Colonic mucosa (tissue), 4 donors: ENCODE measurements around the gene SETD1A. TPM values are rescaled to one million over a fixed set of nuclear protein-coding genes. Genes with fewer than 3 reads are reported as not detected.

Experiments
- DNase-seq: peaks from one replicate; pipeline ENCODE4 v3.0.0-alpha.2; 2020
- H3K27ac ChIP-seq: fragments of 200-600 bp; one replicate; pipeline ENCODE4 v1.8.0; 2021
- H3K27me3 ChIP-seq: fragments of 200-600 bp; one replicate; pipeline ENCODE4 v1.8.0; 2021
- H3K36me3 ChIP-seq: fragments of 200-600 bp; one replicate; pipeline ENCODE4 v1.8.0; 2021
- H3K4me1 ChIP-seq: fragments of 200-600 bp; one replicate; pipeline ENCODE4 v1.8.0; 2021; ENCODE audit warnings: mild to moderate bottlenecking
- H3K4me3 ChIP-seq: fragments of 200-600 bp; one replicate; pipeline ENCODE4 v1.8.0; 2021
- H3K9ac ChIP-seq, 2 donors: one replicate each; pipeline ENCODE4 v1.7.0; 2013; ENCODE audit warnings: control low read depth in 2 of 2, low read depth in 2 of 2, low read length in 2 of 2
- H3K9me3 ChIP-seq: fragments of 200-600 bp; one replicate; pipeline ENCODE4 v1.8.0; 2021
- CTCF ChIP-seq: fragments of 200-600 bp; IDR thresholded peaks from one replicate; pipeline ENCODE4 v1.8.0; 2022; ENCODE audit warnings: antibody characterized with exemption, mild to moderate bottlenecking
- intact Hi-C: fragments of 100-400 bp; cut with DNase I; formaldehyde crosslinking; loops from one replicate; pipeline ENCODE4 v1.14.1; 2022
- total RNA-seq, 2 donors: library from RNA; stranded (reverse); fragmentation: NEBNext Ultra II Directional in 1 of 2; extraction: Animal tissue kit (Norgen Biotek cat#: 25700) in 1 of 2; gene quantifications; one replicate each; pipeline ENCODE4 v1.2.1, GENCODE V29; 2021
- donor health status: healthy.
- donor health status: DM: no; HTN: no; CAD: no.
- donor health status: DM: no; HTN: no; CAD: no.

The SETD1A gene
- total RNA-seq, 2 donors from 2014 or later = 11.6 to 15.9 TPM

- TF ChIP-seq CTCF = no peak
Measured at GRCh38 chr16:31025339-31025738, 67.8 kb downstream of the SETD1A start.

GRCh38 chr16:31029272-31029671, 71.7 kb downstream of the SETD1A start:
- no peak overlapping the region for H3K9ac ChIP-seq
- intact Hi-C loops = no loop called here
- TF ChIP-seq CTCF = no peak
- no peak overlapping the region for H3K4me3 ChIP-seq
- no peaks in the 10 kb centered on the region for H3K27me3 ChIP-seq
- no peak for DNase-seq
- H3K9me3 ChIP-seq = no peaks in the 10 kb centered on the region
- H3K36me3 ChIP-seq = no peaks in the 10 kb centered on the region
- H3K27ac ChIP-seq = no peak overlapping the region
- H3K4me1 ChIP-seq = peaks cover under 1% of the 10 kb centered on the region

More at GRCh38 chr16:31025339-31025738, 67.8 kb downstream of the SETD1A start:
- no peak for DNase-seq
- no peaks in the 10 kb centered on the region for H3K9me3 ChIP-seq
- no peak overlapping the region for H3K27ac ChIP-seq
- no peaks in the 10 kb centered on the region for H3K27me3 ChIP-seq
- H3K4me1 ChIP-seq = no peaks in the 10 kb centered on the region
- H3K4me3 ChIP-seq = no peak overlapping the region
- intact Hi-C loops = no loop called here
- H3K9ac ChIP-seq = no peak overlapping the region
- H3K36me3 ChIP-seq = no peaks in the 10 kb centered on the region

GRCh38 chr16:31031276-31031675, 73.7 kb downstream of the SETD1A start:
- no peaks in the 10 kb centered on the region for H3K27me3 ChIP-seq
- no peaks in the 10 kb centered on the region for H3K9me3 ChIP-seq
- H3K4me1 ChIP-seq = peaks cover 5% of the 10 kb centered on the region
- TF ChIP-seq CTCF = no peak
- H3K27ac ChIP-seq = no peak overlapping the region
- no peak overlapping the region for H3K4me3 ChIP-seq
- no peak for DNase-seq
- intact Hi-C loops = no loop called here
- H3K9ac ChIP-seq = no peak overlapping the region
- H3K36me3 ChIP-seq = no peaks in the 10 kb centered on the region

- H3K27ac ChIP-seq = peak within 1 kb of the TSS; percentile 85
- no peaks in the 10 kb centered on the region for H3K36me3 ChIP-seq
- no peaks in the 10 kb centered on the region for H3K9me3 ChIP-seq
- intact Hi-C loops = no loop called here
- no peaks in the 10 kb centered on the region for H3K27me3 ChIP-seq
- TF ChIP-seq CTCF = no peak
- H3K9ac ChIP-seq = peak within 1 kb of the TSS; percentile 94 to 95
- peak within 1 kb of the TSS; percentile 89 for H3K4me3 ChIP-seq
- peaks cover 5% of the 10 kb centered on the region for H3K4me1 ChIP-seq
- peak; percentile 99 for DNase-seq
Measured at GRCh38 chr16:31032736-31033708, 75.5 kb downstream of the SETD1A start, which contains the start of gene STX4. Gene STX4 (plus strand): TSS chr16:31033558. CDS start chr16:31033806, 248 bp downstream.

- intact Hi-C loops = no loop called here
- peak overlapping the region; percentile 89 for H3K4me3 ChIP-seq
Measured at GRCh38 chr16:31033709-31034492, 76.3 kb downstream of the SETD1A start.

More at GRCh38 chr16:31033709-31034492, 76.3 kb downstream of the SETD1A start:
- H3K27ac ChIP-seq = peak overlapping the region; percentile 85
- H3K9ac ChIP-seq = peak overlapping the region; percentile 94 to 95
- DNase-seq = peak; percentile 95
- no peaks in the 10 kb centered on the region for H3K27me3 ChIP-seq
- H3K36me3 ChIP-seq = no peaks in the 10 kb centered on the region
- no peak for TF ChIP-seq CTCF
- no peaks in the 10 kb centered on the region for H3K9me3 ChIP-seq
- peaks cover 5% of the 10 kb centered on the region for H3K4me1 ChIP-seq
